GM18499 (cell line): ENCODE results near the gene KCP.

Experiments used
- ATAC-seq: cut with Tn5 transposase; IDR thresholded peaks from one replicate; pipeline ENCODE4 v1.9.1; 2021; ENCODE audit warnings: moderate number of reproducible peaks; ENCODE audit not compliant: insufficient read depth, unreplicated experiment

KCP gene

GRCh38 chr7:128843938-128844621 is 66.4 kb downstream of the KCP start:
- no peak for ATAC-seq

- no peak for ATAC-seq
Observed at GRCh38 chr7:128842674-128843641, 67.6 kb downstream of the KCP start.

GRCh38 chr7:128841921-128842673 is 68.4 kb downstream of the KCP start:
- ATAC-seq, result no peak

GRCh38 chr7:128841171-128841690 is 69.3 kb downstream of the KCP start:
- no peak for ATAC-seq

GRCh38 chr7:128840326-128841170 is 70.0 kb downstream of the KCP start:
- no peak for ATAC-seq

GRCh38 chr7:128839751-128840177 is 70.7 kb downstream of the KCP start:
- no peak for ATAC-seq

GRCh38 chr7:128838981-128839731 is 71.4 kb downstream of the KCP start:
- no peak for ATAC-seq

- ATAC-seq, result no peak
Observed at GRCh38 chr7:128838109-128838779, 72.3 kb downstream of the KCP start.

- ATAC-seq, result no peak
Observed at GRCh38 chr7:128837521-128837921, 73.0 kb downstream of the KCP start.

- ATAC-seq, result no peak
Observed at GRCh38 chr7:128836729-128837348, 73.7 kb downstream of the KCP start.

GRCh38 chr7:128835790-128836641 is 74.5 kb downstream of the KCP start:
- ATAC-seq, result no peak

- ATAC-seq, result no peak
Observed at GRCh38 chr7:128835231-128835751, 75.2 kb downstream of the KCP start.

GRCh38 chr7:128833946-128834325 is 76.6 kb downstream of the KCP start:
- no peak for ATAC-seq

GRCh38 chr7:128833148-128833945 is 77.2 kb downstream of the KCP start:
- ATAC-seq, result no peak

GRCh38 chr7:128832880-128833147 is 77.7 kb downstream of the KCP start:
- no peak for ATAC-seq
